ENCODE results near the gene SETD7.

Gene SETD7

DNA sequence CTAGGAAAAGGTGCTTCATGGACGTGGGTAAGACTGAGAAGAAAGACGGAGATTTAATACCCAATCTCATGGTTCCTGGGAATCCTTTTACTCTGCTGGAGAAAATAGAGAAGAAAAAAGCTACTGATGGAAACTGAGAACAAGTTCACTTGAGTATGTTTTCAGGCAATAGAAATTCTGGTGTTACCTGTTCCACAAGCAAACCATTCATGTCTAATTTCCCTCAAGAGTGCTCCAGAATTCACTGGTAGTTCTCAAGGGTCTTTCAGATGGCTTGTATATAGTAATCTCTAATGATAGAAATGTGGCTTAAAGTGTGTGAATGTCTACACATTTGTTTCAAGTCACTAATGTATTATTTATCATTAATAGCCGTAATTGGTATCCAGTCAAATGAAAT lies 22.5 kb downstream of the SETD7 start:
- no peak for DNase-seq (ENCODE audit: low spot score)
- TF ChIP-seq CTCF (IDR thresholded peaks at IDR 0.05; ENCODE audit: extremely low read depth, missing control alignments): no peak

DNA sequence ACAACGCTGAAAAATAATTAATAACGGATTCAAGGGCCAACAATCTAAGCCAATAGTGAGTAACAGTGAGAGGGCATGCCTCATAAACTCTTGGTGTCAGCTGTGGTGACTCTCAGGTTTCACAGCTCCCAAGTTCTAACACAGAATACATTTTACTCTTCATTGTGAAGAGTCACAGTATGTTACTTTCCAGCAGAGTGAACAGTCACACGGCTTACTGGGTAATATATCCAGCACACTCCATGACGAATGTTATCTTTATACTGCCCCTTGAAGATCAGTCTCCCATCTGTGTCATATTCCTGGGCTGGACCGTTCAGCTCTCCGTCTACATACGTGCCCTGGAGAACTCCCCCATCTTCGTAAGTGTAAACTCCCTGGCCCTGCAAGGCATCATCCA lies 23.1 kb downstream of the SETD7 start:
- no peak for TF ChIP-seq CTCF (IDR thresholded peaks at IDR 0.05; ENCODE audit: extremely low read depth, missing control alignments)
- DNase-seq (ENCODE audit: low spot score): no peak

- TF ChIP-seq CTCF (IDR thresholded peaks at IDR 0.05; ENCODE audit: extremely low read depth, missing control alignments): peak; percentile 63
- peak; percentile 70 for DNase-seq (ENCODE audit: low spot score)
Measured at GRCh38 chr4:139530833-139531427, 25.1 kb downstream of the SETD7 start.

- peak; percentile 21 for DNase-seq (ENCODE audit: low spot score)
- TF ChIP-seq CTCF (IDR thresholded peaks at IDR 0.05; ENCODE audit: extremely low read depth, missing control alignments): no peak
Measured at GRCh38 chr4:139528377-139529005, 27.5 kb downstream of the SETD7 start.

DNA sequence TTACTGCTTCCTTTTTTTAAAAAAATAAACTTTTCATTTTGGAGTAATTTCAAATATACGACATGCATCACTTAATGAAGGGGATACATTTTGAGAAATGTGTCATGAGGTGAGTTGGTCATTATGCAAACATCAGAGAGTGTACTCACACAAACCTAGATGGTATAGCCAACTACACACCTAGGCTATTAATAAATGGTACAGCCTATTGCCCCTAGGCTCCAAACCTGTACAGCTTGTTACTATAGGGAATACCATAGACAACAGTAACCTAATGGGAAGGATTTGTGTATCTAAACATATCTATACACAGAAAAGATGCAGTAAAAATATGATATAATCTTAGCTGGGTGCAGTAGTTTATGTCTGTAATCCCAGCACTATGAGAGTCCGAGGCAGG lies 29.1 kb downstream of the SETD7 start:
- TF ChIP-seq CTCF (IDR thresholded peaks at IDR 0.05; ENCODE audit: extremely low read depth, missing control alignments): no peak
- no peak for DNase-seq (ENCODE audit: low spot score)

GRCh38 chr4:139525414-139525813 lies 30.6 kb downstream of the SETD7 start:
- no peak for DNase-seq (ENCODE audit: low spot score)
- TF ChIP-seq CTCF (IDR thresholded peaks at IDR 0.05; ENCODE audit: extremely low read depth, missing control alignments): no peak

GRCh38 chr4:139524062-139524631 lies 31.9 kb downstream of the SETD7 start:
- no peak for TF ChIP-seq CTCF (IDR thresholded peaks at IDR 0.05; ENCODE audit: extremely low read depth, missing control alignments)
- no peak for DNase-seq (ENCODE audit: low spot score)

All from GM20000 (cell line).